HepG2 (cell line): ENCODE data around the gene HYOU1.

Experiments used
- ATAD3A ChIP-seq: sonication (generic); formaldehyde crosslinking; IDR thresholded peaks from 2 replicates; pipeline ENCODE4 v1.4.0; 2020; ENCODE audit warnings: missing genetic modification reagents
- KDM6A ChIP-seq: IDR thresholded peaks from 2 replicates; pipeline ENCODE4 v1.6.1; 2016; ENCODE audit warnings: low read depth
- MAFF ChIP-seq: IDR thresholded peaks from 2 replicates; pipeline ENCODE4 v1.6.1; 2011; ENCODE audit warnings: low read depth, low read length, improper control_type of control experiment
- NFYB ChIP-seq: sonication (generic); formaldehyde crosslinking; IDR thresholded peaks from 2 replicates; pipeline ENCODE4 v1.4.0; 2020; ENCODE audit warnings: missing genetic modification reagents
- TCF12 ChIP-seq, 2 experiments: fragments of 450-650 bp in 1 of 2; sonication (generic) in 1 of 2; formaldehyde crosslinking in 1 of 2; IDR thresholded peaks; 2 replicates each; pipeline versions ENCODE4 v1.6.1 to v1.8.0; 2017 to 2022; ENCODE audit warnings: antibody characterized with exemption in 1 of 2, mild to moderate bottlenecking in 1 of 2, missing genetic modification reagents in 1 of 2, moderate library complexity in 1 of 2
- ZNF33B ChIP-seq: sonication (generic); formaldehyde crosslinking; IDR thresholded peaks from 2 replicates; pipeline ENCODE4 v1.5.1; 2020; ENCODE audit warnings: mild to moderate bottlenecking, missing genetic modification reagents
- ZNF510 ChIP-seq: sonication (generic); formaldehyde crosslinking; IDR thresholded peaks from 2 replicates; pipeline ENCODE4 v1.4.0; 2020; ENCODE audit warnings: low read depth, mild to moderate bottlenecking, missing genetic modification reagents
- TF ChIP-seq, protein P1 (sequence below): sonication (generic); formaldehyde crosslinking; IDR thresholded peaks from 2 replicates; pipeline ENCODE4 v1.5.0; 2020; ENCODE audit warnings: missing genetic modification reagents
- TF ChIP-seq, protein P2 (sequence below): sonication (generic); formaldehyde crosslinking; IDR thresholded peaks from 2 replicates; pipeline ENCODE4 v1.5.0; 2020; ENCODE audit warnings: mild to moderate bottlenecking, missing genetic modification reagents, moderate library complexity
- TF ChIP-seq, protein P3 (sequence below): IDR thresholded peaks from 2 replicates; pipeline ENCODE4 v1.6.1; 2016; ENCODE audit warnings: low read depth, borderline replicate concordance
- TF ChIP-seq, protein P4 (sequence below): sonication (generic); formaldehyde crosslinking; conservative IDR thresholded peaks from 2 replicates; pipeline ENCODE4 v1.4.0; 2020; ENCODE audit warnings: missing genetic modification reagents
- TF ChIP-seq, protein P5 (sequence below): sonication (generic); formaldehyde crosslinking; IDR thresholded peaks from 2 replicates; pipeline ENCODE4 v1.4.0; 2020; ENCODE audit warnings: missing genetic modification reagents

DNA sequence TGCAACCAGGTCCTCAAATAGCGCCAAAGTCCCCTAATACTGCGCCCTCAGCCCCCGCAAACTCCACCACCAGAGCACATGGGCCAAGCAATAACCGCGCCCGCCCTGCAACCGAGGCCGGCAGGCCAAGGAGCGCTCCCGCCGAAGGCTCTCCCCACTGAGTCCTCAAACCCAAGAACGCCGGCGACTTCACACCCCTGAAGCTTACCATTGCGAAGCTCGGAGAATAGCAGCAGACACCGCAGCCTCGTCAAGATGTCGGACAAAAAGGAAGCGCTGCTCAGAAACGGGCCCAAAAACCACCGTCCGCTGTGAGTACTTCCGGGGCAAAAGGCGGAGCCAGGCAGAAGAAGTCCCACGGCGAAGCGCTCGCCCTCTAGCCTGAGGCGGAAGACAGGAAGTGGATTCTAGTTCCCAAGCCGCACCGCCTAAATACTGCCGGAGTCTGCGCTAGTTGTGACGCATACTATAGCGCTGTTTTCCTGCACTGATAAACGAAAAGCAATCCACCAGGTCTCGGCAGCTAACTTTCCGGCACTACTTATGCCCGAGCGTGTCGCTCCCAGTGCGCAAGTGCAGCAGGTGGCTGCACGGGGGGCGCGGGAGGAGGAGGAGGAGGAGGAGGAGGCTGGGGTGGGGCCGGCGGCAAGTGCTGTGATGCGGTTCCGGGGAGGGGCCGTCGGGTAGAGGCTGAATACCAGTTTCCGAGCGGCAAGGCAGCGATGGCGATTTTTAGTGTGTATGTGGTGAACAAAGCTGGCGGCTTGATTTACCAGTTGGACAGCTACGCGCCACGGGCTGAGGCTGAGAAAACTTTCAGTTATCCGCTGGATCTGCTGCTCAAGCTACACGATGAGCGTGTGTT lies 38.7 kb downstream of the HYOU1 start, which contains the start of the genes RPS25 and TRAPPC4:
- TF ChIP-seq, protein P1, sequence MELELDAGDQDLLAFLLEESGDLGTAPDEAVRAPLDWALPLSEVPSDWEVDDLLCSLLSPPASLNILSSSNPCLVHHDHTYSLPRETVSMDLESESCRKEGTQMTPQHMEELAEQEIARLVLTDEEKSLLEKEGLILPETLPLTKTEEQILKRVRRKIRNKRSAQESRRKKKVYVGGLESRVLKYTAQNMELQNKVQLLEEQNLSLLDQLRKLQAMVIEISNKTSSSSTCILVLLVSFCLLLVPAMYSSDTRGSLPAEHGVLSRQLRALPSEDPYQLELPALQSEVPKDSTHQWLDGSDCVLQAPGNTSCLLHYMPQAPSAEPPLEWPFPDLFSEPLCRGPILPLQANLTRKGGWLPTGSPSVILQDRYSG (CRISPR knock-in tag) = 0 out of 2 replicates have a peak, but pooled peaks have one; percentile 58
- no peak for TF ChIP-seq TCF12 (IDR thresholded peaks at IDR 0.05)
- TF ChIP-seq TCF12 (CRISPR knock-in tag; IDR thresholded peaks at IDR 0.05) = no peak
- TF ChIP-seq ATAD3A (CRISPR knock-in tag) = no peak
- TF ChIP-seq, protein P2, sequence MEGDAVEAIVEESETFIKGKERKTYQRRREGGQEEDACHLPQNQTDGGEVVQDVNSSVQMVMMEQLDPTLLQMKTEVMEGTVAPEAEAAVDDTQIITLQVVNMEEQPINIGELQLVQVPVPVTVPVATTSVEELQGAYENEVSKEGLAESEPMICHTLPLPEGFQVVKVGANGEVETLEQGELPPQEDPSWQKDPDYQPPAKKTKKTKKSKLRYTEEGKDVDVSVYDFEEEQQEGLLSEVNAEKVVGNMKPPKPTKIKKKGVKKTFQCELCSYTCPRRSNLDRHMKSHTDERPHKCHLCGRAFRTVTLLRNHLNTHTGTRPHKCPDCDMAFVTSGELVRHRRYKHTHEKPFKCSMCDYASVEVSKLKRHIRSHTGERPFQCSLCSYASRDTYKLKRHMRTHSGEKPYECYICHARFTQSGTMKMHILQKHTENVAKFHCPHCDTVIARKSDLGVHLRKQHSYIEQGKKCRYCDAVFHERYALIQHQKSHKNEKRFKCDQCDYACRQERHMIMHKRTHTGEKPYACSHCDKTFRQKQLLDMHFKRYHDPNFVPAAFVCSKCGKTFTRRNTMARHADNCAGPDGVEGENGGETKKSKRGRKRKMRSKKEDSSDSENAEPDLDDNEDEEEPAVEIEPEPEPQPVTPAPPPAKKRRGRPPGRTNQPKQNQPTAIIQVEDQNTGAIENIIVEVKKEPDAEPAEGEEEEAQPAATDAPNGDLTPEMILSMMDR = peak; percentile 53
- 0 out of 2 replicates have a peak, but pooled peaks have one; percentile 70 for TF ChIP-seq ZNF33B (CRISPR knock-in tag)
- TF ChIP-seq, protein P3, sequence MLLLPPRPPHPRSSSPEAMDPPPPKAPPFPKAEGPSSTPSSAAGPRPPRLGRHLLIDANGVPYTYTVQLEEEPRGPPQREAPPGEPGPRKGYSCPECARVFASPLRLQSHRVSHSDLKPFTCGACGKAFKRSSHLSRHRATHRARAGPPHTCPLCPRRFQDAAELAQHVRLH (CRISPR knock-in tag) = no peak
- peak; percentile 70 for TF ChIP-seq NFYB (CRISPR knock-in tag)
- TF ChIP-seq MAFF = no peak
- TF ChIP-seq ZNF510 = peak; percentile 57; the same call in 1 of the 2 replicates
- TF ChIP-seq, protein P4, sequence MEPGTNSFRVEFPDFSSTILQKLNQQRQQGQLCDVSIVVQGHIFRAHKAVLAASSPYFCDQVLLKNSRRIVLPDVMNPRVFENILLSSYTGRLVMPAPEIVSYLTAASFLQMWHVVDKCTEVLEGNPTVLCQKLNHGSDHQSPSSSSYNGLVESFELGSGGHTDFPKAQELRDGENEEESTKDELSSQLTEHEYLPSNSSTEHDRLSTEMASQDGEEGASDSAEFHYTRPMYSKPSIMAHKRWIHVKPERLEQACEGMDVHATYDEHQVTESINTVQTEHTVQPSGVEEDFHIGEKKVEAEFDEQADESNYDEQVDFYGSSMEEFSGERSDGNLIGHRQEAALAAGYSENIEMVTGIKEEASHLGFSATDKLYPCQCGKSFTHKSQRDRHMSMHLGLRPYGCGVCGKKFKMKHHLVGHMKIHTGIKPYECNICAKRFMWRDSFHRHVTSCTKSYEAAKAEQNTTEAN = no peak; the same call in 1 of the 2 replicates
- TF ChIP-seq KDM6A = no peak
- TF ChIP-seq, protein P5, sequence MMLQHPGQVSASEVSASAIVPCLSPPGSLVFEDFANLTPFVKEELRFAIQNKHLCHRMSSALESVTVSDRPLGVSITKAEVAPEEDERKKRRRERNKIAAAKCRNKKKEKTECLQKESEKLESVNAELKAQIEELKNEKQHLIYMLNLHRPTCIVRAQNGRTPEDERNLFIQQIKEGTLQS (CRISPR knock-in tag) = 0 out of 2 replicates have a peak, but pooled peaks have one; percentile 9
